ENCODE results near the gene PIAS4. TPM values are rescaled to one million over a fixed set of nuclear protein-coding genes. Genes with fewer than 3 reads are reported as not detected.

Gene PIAS4
- polyA plus RNA-seq, 1 donor (not counting 4 experiments of a cell fraction or from before 2014, with no cell fraction given), result 7.5 TPM

DNA sequence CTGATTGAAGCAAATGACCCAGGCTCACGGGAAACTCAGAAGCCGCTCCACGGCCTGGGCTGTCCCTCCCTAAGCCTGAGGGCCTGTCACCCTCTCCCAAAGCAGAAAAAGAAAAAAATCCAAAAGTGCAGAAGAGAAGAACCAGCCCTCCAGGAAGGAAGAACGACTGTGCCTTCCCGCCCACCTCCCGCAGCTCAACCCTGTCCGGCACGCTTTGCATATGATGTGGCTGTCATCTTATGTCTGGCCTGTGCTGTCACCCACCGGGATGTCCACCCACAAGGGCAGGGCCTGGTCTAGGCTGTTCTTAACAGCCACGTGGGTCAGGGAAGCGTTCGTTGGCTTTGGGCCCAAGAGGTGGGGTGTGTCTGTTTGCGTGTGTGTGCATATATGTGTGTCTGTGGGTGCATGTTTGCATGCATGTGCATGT lies 45.5 kb downstream of the PIAS4 start:
- peaks cover 41% of the 10 kb centered on the region for H4K20me1 ChIP-seq (ENCODE audit: control insufficient read depth, extremely low read depth, insufficient read depth, low read length)
- peaks cover 5% of the 10 kb centered on the region for H3K9me1 ChIP-seq (ENCODE audit: control insufficient read depth, extremely low read depth, insufficient read depth, low read length)
- peak overlapping the region; percentile 43 for H3K9ac ChIP-seq (ENCODE audit: control insufficient read depth, extremely low read depth, insufficient read depth, low read length)
- H2AFZ ChIP-seq (ENCODE audit: control insufficient read depth, low read length), result no peak overlapping the region
- H3K4me2 ChIP-seq (ENCODE audit: control insufficient read depth, extremely low read depth, insufficient read depth, low read depth, low read length), result peak overlapping the region; percentile 56
- FAIRE-seq (no peak), DNase-seq (ENCODE audit: low read depth, low spot score) (no peak)
- peaks cover 31 to 44% of the 10 kb centered on the region in 2 experiments for H3K36me3 ChIP-seq (ENCODE audit: control insufficient read depth in 2 of 2, extremely low read depth in 1 of 2, insufficient read depth in 2 of 2, low read length in 2 of 2)
- dilution Hi-C loops (cut with MboI; ENCODE audit: extremely low pct_ligation_motif_present, low sequenced_read_pairs), result no loop called here
- no peak for TF ChIP-seq EZH2 (IDR thresholded peaks at IDR 0.05; ENCODE audit: low read length)
- TF ChIP-seq, protein P1, sequence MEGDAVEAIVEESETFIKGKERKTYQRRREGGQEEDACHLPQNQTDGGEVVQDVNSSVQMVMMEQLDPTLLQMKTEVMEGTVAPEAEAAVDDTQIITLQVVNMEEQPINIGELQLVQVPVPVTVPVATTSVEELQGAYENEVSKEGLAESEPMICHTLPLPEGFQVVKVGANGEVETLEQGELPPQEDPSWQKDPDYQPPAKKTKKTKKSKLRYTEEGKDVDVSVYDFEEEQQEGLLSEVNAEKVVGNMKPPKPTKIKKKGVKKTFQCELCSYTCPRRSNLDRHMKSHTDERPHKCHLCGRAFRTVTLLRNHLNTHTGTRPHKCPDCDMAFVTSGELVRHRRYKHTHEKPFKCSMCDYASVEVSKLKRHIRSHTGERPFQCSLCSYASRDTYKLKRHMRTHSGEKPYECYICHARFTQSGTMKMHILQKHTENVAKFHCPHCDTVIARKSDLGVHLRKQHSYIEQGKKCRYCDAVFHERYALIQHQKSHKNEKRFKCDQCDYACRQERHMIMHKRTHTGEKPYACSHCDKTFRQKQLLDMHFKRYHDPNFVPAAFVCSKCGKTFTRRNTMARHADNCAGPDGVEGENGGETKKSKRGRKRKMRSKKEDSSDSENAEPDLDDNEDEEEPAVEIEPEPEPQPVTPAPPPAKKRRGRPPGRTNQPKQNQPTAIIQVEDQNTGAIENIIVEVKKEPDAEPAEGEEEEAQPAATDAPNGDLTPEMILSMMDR (optimal IDR thresholded peaks at IDR 0.05 in 1 of 3, IDR thresholded peaks at IDR 0.05 in 1 of 3, conservative IDR thresholded peaks at IDR 0.05 in 1 of 3; ENCODE audit: extremely low read depth in 1 of 3, insufficient read depth in 2 of 3, low read length in 3 of 3), result no peak
- peaks cover 30% of the 10 kb centered on the region for H3K4me1 ChIP-seq (ENCODE audit: control insufficient read depth, extremely low read depth, insufficient read depth, low read length)
- peak overlapping the region in 1 of 3 experiments; percentile 1 for H3K4me3 ChIP-seq (ENCODE audit: control insufficient read depth in 2 of 3, extremely low read depth in 1 of 3, insufficient read depth in 2 of 3, low read depth in 1 of 3, low read length in 3 of 3)
- H3K27ac ChIP-seq (ENCODE audit: control insufficient read depth, insufficient read depth, low read length), result peak overlapping the region; percentile 84
- no peaks in the 10 kb centered on the region for H3K9me3 ChIP-seq (ENCODE audit: control insufficient read depth, low read depth, low read length)
- H3K27me3 ChIP-seq (ENCODE audit: control insufficient read depth, extremely low read depth, insufficient read depth, low read length), result no peaks in the 10 kb centered on the region
- H3K79me2 ChIP-seq (ENCODE audit: control insufficient read depth, insufficient read depth, low read length), result peaks cover 87% of the 10 kb centered on the region

DNA sequence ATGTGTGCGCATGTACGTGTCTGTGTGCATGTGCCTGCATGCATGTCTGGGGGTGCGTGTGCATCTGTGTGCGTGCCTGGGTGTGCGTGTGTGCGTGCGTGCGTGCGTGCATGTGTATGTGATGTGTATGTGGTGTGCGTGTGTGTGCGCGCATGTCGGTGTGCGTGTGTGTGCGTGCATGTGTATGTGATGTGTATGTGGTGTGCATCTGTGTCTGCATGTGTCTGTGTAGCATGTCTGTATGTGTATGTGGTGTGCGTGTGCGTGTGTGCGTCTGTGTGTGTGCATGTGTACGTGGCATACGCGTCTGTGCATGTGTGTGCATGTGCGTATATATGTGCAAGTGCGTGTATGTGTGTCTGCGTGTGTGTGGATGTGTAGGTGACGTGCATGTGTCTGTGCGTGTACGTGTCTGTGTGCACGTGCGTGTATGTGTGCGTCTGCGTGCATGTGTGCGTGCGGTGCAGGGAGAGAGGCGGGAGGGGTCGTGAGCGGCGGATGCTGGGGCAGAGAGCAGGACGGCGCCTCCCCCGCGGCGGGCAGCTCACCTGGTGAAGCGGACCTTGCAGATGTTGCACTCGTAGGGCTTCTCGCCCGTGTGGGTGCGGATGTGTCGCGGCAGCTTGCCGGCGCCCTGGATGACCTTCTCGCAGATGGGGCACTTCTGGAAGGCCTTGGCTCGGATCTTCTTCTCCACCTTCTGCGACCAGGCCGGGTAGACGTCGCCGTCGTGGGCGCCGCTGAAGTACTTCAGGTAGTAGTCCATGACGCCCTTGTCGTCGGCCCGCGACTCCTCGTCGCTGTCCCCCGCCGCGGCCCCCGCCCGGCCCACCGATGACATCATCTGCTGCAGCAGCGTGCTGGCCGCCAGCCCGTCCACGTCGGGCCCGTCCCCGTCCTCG lies 46.1 kb downstream of the PIAS4 start:
- H3K4me3 ChIP-seq (ENCODE audit: control insufficient read depth in 2 of 3, extremely low read depth in 1 of 3, insufficient read depth in 2 of 3, low read depth in 1 of 3, low read length in 3 of 3), result no peak overlapping the region
- peaks cover 36% of the 10 kb centered on the region for H3K4me1 ChIP-seq (ENCODE audit: control insufficient read depth, extremely low read depth, insufficient read depth, low read length)
- no peak for DNase-seq (ENCODE audit: low read depth, low spot score)
- H3K27ac ChIP-seq (ENCODE audit: control insufficient read depth, insufficient read depth, low read length), result no peak overlapping the region
- peaks cover 38% of the 10 kb centered on the region for H4K20me1 ChIP-seq (ENCODE audit: control insufficient read depth, extremely low read depth, insufficient read depth, low read length)
- peak overlapping the region; percentile 56 for H3K4me2 ChIP-seq (ENCODE audit: control insufficient read depth, extremely low read depth, insufficient read depth, low read depth, low read length)
- H3K36me3 ChIP-seq (ENCODE audit: control insufficient read depth in 2 of 2, extremely low read depth in 1 of 2, insufficient read depth in 2 of 2, low read length in 2 of 2), result peaks cover 31 to 41% of the 10 kb centered on the region in 2 experiments
- peak; percentile 32 for FAIRE-seq
- H3K79me2 ChIP-seq (ENCODE audit: control insufficient read depth, insufficient read depth, low read length), result peaks cover 87% of the 10 kb centered on the region
- dilution Hi-C loops (cut with MboI; ENCODE audit: extremely low pct_ligation_motif_present, low sequenced_read_pairs), result no loop called here
- TF ChIP-seq EZH2 (IDR thresholded peaks at IDR 0.05; ENCODE audit: low read length), result no peak
- TF ChIP-seq, protein P1 (optimal IDR thresholded peaks at IDR 0.05 in 1 of 3, IDR thresholded peaks at IDR 0.05 in 1 of 3, conservative IDR thresholded peaks at IDR 0.05 in 1 of 3; ENCODE audit: extremely low read depth in 1 of 3, insufficient read depth in 2 of 3, low read length in 3 of 3), result no peak
- no peaks in the 10 kb centered on the region for H3K27me3 ChIP-seq (ENCODE audit: control insufficient read depth, extremely low read depth, insufficient read depth, low read length)
- H3K9me3 ChIP-seq (ENCODE audit: control insufficient read depth, low read depth, low read length), result no peaks in the 10 kb centered on the region
- peak overlapping the region; percentile 43 for H3K9ac ChIP-seq (ENCODE audit: control insufficient read depth, extremely low read depth, insufficient read depth, low read length)
- no peak overlapping the region for H2AFZ ChIP-seq (ENCODE audit: control insufficient read depth, low read length)
- peaks cover 5% of the 10 kb centered on the region for H3K9me1 ChIP-seq (ENCODE audit: control insufficient read depth, extremely low read depth, insufficient read depth, low read length)
